ENCODE results near the gene LASP1NB.

Gene LASP1NB

GRCh38 chr17:38917259-38917658 lies 8.2 kb upstream of the LASP1NB start:
- Histone ChIP-seq H3K36me3 (peaks cover 13 to 47% (median 27%) of the 10 kb centered on the region in 4 donors), H3K27me3 (no peaks in the 10 kb centered on the region), H3K9me3 (no peaks in the 10 kb centered on the region), H3K27ac (no peak overlapping the region), H3K4me3 (no peak overlapping the region), H3K4me1 (peaks cover 0 to 60% (median 19%) of the 10 kb centered on the region in 4 donors)
- WGBS (ENCODE audit: insufficient coverage, low coverage, low lambda C conversion rate, missing lambda C conversion rate) = 100% methylated on average over 1 of the region's 3 CpGs
- no peak for TF ChIP-seq POLR2A (IDR thresholded peaks at IDR 0.05)
- TF ChIP-seq, protein P1, sequence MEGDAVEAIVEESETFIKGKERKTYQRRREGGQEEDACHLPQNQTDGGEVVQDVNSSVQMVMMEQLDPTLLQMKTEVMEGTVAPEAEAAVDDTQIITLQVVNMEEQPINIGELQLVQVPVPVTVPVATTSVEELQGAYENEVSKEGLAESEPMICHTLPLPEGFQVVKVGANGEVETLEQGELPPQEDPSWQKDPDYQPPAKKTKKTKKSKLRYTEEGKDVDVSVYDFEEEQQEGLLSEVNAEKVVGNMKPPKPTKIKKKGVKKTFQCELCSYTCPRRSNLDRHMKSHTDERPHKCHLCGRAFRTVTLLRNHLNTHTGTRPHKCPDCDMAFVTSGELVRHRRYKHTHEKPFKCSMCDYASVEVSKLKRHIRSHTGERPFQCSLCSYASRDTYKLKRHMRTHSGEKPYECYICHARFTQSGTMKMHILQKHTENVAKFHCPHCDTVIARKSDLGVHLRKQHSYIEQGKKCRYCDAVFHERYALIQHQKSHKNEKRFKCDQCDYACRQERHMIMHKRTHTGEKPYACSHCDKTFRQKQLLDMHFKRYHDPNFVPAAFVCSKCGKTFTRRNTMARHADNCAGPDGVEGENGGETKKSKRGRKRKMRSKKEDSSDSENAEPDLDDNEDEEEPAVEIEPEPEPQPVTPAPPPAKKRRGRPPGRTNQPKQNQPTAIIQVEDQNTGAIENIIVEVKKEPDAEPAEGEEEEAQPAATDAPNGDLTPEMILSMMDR (IDR thresholded peaks at IDR 0.05) = no peak
- no peak for DNase-seq
- no peak for ATAC-seq
- intact Hi-C loops (cut with DNase I) = no loop called here

DNA sequence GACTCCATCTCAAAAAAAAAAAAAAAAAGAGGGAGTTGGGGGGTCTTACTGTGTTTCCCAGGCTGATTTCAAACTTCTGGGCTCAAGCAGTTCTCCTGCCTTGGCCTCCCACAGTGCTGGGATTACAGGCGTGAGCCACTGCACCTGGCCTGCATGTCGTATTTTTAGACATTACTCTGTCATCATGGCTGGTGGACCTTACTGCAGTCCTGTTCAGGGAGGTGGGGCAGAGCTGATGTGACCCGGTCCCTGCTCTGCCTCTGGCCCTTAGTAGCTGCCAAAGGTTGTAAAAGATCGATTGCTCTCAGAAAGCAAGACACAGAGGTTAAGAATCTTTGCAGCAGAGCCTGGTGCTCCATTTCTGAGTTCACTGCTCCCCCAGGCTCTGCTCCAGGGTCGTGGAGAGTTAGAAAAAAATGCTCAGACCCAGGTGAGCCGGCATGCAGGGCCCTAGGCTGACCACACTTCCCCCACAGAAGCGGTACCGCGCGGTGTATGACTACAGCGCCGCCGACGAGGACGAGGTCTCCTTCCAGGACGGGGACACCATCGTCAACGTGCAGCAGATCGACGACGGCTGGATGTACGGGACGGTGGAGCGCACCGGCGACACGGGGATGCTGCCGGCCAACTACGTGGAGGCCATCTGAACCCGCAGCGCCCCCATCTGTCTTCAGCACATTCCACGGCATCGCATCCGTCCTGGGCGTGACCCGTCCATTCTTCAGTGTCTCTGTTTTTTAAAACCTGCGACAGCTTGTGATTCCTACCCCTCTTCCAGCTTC lies 7.1 kb upstream of the LASP1NB start:
- H3K27ac ChIP-seq = no peak overlapping the region
- no peaks in the 10 kb centered on the region for H3K9me3 ChIP-seq
- H3K36me3 ChIP-seq = peaks cover 13 to 47% (median 27%) of the 10 kb centered on the region in 4 donors
- peak in 2 of 3 donors; percentile 27 to 50 for DNase-seq
- ATAC-seq = peak in 3 of 4 donors; percentile 5 to 52 (median 29)
- H3K4me3 ChIP-seq = no peak overlapping the region
- H3K4me1 ChIP-seq = peaks cover 0 to 61% (median 19%) of the 10 kb centered on the region in 4 donors
- H3K27me3 ChIP-seq = no peaks in the 10 kb centered on the region
- TF ChIP-seq, protein P1 (IDR thresholded peaks at IDR 0.05) = no peak
- no peak for TF ChIP-seq POLR2A (IDR thresholded peaks at IDR 0.05)
- intact Hi-C loops (cut with DNase I) = no loop called here
- 61% methylated on average over 3 of the region's 37 CpGs for WGBS (ENCODE audit: insufficient coverage, low coverage, low lambda C conversion rate, missing lambda C conversion rate)

- no peaks in the 10 kb centered on the region for H3K27me3 ChIP-seq
- H3K27ac ChIP-seq = no peak overlapping the region
- H3K36me3 ChIP-seq = peaks cover 13 to 47% (median 27%) of the 10 kb centered on the region in 4 donors
- peaks cover 0 to 57% (median 17%) of the 10 kb centered on the region in 4 donors for H3K4me1 ChIP-seq
- DNase-seq (no peak), ATAC-seq (no peak)
- WGBS (ENCODE audit: insufficient coverage, low coverage, low lambda C conversion rate, missing lambda C conversion rate) = 81% methylated on average over 3 of the region's 5 CpGs
- H3K4me3 ChIP-seq = no peak overlapping the region
- H3K9me3 ChIP-seq = no peaks in the 10 kb centered on the region
- intact Hi-C loops (cut with DNase I) = no loop called here
- TF ChIP-seq, protein P1 (IDR thresholded peaks at IDR 0.05) = no peak
- TF ChIP-seq POLR2A (IDR thresholded peaks at IDR 0.05) = no peak
These were observed 6.5 kb upstream of the LASP1NB start for GRCh38 chr17:38918916-38919315.

GRCh38 chr17:38919316-38920078 lies 5.9 kb upstream of the LASP1NB start:
- ATAC-seq (no peak), DNase-seq (no peak)
- Histone ChIP-seq H3K36me3 (peaks cover 13 to 47% (median 27%) of the 10 kb centered on the region in 4 donors), H3K9me3 (no peaks in the 10 kb centered on the region), H3K4me1 (peaks cover 0 to 51% (median 14%) of the 10 kb centered on the region in 4 donors), H3K4me3 (no peak overlapping the region), H3K27me3 (no peaks in the 10 kb centered on the region), H3K27ac (no peak overlapping the region)
- intact Hi-C loops (cut with DNase I) = no loop called here
- no peak for TF ChIP-seq POLR2A (IDR thresholded peaks at IDR 0.05)
- TF ChIP-seq, protein P1 (IDR thresholded peaks at IDR 0.05) = no peak
- WGBS (ENCODE audit: insufficient coverage, low coverage, low lambda C conversion rate, missing lambda C conversion rate) = 100% methylated on average over 3 of the region's 16 CpGs

All from right lobe of liver (tissue), 6 donors.